GM19240 (cell line): ENCODE results near the gene PXK.
"Not testable (repeated sequence)": the region's sequence is repeated elsewhere in the genome, so short reads cannot be mapped to it uniquely, and the experiment has no call there.

Experiments used
- DNase-seq: peaks from one replicate; pipeline ENCODE4 v3.0.0; 2011; ENCODE audit warnings: low spot score; ENCODE audit not compliant: insufficient read length

The PXK gene

DNA sequence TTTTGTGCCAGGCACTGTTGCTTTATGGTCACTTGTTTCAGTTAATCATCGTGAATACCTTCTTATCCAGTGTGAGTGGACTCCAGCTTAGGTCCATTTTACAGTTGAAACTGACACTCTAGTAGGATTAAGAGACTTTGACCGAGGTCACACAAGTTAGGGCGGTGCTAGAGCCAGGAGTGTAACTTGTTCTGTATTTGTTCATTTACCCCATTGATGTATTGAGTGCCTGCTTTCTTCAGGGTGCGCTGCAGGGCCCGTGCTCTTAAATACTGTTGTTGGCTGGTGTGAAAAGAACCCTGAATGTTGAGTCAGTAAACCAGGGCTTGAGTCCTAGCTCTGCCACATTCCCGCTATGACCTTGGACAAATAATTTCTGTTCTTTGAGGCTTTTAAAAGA, 85.5 kb downstream of the PXK start:
- DNase-seq = no peak

DNA sequence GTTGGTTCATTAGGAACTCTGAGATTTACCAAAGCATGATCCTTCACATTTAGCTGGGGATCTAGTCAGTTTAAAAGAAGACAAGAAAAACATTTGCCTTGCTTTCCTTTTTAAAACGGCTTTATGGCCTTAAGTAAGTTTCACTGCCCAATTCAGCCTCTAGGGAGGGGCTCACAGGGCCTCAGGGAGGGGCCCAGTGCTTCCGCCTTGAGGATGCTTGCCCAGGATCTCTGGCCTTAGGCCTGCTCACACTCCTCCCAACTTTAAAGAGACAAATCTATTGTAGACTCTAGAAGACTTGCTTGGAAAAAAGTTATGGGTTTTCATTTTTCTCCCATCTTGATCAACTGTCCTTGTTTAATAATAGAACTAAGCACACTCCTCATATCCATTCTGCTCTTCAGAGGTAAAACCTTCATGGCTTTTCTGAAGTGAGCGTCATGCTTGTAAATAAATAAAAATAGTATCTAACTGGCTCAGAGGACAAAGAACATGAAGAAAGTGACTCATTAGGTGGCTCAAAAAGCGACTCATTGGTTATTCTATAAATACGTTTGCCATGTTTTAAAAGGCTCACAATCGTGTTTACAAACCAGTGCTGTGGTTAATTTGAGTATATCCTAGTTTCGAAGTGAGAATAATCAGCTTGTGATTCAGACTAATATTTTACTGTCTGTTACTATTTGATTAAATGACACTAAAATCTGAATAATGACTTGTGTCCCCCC, 87.3 kb downstream of the PXK start:
- DNase-seq = no peak

- DNase-seq = no peak
Measured at GRCh38 chr3:58421004-58421403, 88.3 kb downstream of the PXK start.

GRCh38 chr3:58422756-58423325, 90.1 kb downstream of the PXK start:
- no peak for DNase-seq

GRCh38 chr3:58424613-58425012, 91.9 kb downstream of the PXK start:
- no peak for DNase-seq

DNA sequence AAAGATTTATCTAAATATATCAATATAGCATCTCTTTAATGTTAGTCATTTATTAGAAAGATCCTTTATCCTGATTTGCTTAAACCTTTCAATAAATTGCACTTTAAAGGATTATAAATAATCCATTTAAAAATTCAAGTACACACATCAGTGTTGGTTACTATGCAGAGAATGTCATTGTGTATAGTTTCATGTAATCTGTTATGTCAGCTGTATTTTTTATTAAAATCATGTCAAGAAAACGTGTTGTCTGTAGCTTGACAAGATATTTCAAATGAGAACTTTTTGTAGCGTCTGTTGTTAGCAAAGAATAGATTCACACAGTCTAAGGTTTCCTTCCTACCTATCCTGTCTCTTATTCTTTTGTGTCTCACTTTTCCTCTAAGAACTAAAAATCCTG, 93.1 kb downstream of the PXK start:
- DNase-seq = no peak

DNA sequence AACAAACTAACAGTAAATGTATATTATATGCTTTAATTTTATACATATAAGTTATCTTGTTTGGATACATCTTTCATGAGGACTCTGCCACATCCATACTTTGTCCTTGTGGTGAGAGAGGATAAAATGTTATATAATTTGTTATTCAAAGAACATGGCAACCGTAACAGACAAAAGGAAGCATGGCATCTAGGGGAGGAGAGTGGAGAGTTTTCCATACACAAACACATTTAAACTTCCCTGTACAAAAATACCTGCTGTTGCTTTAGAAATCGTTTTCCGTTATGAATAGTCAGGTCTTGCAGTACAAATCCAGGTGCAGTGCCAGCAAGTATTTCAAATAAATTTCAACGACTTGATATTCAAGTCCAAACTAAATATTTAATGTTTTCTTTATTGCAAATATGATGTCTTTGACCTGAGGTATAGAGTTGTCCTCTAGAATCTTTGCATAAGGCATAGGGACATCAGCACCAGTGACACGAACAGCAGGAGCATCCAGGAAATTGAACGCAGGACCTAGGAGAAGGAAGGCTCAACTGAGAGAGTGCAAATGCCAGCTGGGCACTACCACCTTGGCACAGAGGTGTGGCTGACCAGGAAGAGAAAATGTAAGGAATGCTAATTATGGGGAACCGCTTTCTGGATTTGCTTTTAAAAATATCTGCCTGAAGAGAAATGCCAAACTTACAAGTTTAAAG, 95.1 kb downstream of the PXK start:
- no peak for DNase-seq

GRCh38 chr3:58429657-58430056, 97.0 kb downstream of the PXK start:
- DNase-seq = peak; percentile 14

DNA sequence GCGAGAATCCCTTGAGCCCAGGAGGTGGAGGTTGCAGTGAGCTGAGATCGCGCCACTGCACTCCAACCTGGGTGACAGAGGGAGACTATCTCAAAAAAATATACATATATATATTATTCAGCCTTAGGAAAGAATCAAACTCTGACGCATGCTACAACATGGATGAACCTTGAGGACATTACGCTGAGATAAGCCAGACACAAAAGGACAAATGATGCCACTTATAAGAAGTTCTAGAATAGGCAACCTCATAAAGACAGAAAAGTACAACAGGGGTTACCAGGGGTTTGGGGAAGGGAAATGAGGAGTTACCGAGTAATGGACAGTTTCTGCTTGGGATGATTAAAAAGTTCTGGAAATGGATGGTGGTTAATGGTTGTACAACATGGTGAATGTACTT, 100.2 kb downstream of the PXK start:
- no peak for DNase-seq

DNA sequence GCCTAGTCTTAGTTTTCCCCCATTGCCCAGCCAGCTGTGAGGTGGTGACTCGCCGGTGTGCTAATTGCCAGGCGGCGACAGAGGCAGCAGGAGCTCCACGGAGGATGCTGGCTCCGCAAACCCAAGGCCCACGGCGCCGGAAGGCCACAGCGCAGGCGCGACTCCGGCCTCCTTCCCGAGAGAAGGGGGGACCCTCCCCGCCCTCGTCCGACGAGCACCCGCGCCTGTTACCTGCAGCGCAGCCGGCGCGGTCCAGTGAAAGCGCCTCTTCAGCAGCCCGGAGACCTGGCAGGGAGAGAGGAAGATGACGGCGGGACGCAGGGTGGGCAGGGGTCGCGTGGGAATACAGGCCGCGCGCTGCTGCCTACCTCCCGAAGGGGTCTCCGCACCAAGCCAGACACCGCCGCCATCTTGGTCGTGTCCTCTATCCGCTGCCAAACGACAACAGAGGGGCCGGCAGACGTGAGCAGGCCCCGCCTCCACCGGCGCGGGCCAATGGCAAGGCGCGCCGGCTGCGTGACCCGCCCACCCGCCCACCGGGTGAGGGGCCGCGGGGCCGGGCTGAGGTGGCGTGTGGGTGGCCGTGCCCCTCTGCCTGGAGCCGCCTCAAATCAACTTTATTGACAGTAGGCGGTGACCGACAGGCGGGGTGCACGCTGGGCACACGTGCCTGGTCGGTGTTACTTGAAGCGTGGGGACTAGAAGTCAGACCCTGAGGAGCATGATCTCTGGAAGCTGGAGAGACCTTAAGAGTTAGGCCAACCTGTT, 100.9 kb downstream of the PXK start, which contains the start of gene PDHB:
PDHB (minus strand) TSS at position 433 of the 768 bp plus-strand sequence; CDS start at position 410, 23 bp downstream.
- DNase-seq = peak; percentile 79

GRCh38 chr3:58434168-58434504, 101.4 kb downstream of the PXK start:
- DNase-seq = no peak

DNA sequence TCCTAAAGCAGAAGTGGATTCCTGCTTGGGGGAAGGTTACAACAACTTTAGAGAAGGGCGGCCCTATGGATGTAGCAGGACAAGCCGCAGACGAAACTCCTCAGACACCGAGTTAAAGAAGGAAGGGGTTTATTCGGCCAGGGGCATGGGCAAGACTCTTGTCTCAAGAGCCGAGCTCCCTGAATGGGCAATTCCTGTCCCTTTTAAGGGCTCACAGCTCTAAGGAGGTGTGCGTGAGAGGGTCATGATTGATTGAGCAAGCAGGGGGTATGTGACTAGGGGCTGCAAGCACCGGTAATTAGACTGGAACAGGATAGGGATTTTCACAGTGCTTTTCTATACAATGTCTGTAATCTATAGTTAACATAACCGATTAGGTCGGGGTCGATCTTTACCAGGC, 101.8 kb downstream of the PXK start:
- DNase-seq = no peak

- no peak for DNase-seq
Measured at GRCh38 chr3:58434990-58435389, 102.3 kb downstream of the PXK start.

DNA sequence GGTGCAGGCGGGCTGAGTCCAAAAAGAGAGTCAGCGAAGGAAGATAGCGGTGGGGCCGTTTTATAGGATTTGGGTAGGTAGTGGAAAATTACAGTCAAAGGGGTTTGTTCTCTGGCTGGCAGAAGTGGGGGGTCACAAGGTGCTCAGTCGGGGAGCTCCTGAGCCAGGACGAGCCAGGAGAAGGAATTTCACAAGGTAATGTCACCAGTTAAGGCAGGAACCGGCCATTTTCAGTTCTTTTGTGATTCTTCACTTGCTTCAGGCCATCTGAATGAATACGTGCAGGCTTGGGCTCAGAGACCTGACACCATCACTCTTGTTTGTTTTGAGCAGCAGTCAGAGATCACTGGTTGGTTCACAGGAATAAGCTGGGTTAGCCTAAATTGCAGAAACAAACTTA, 104.6 kb downstream of the PXK start:
- DNase-seq = not testable (repeated sequence)

GRCh38 chr3:58440996-58441355, 108.3 kb downstream of the PXK start:
- not testable (repeated sequence) for DNase-seq

DNA sequence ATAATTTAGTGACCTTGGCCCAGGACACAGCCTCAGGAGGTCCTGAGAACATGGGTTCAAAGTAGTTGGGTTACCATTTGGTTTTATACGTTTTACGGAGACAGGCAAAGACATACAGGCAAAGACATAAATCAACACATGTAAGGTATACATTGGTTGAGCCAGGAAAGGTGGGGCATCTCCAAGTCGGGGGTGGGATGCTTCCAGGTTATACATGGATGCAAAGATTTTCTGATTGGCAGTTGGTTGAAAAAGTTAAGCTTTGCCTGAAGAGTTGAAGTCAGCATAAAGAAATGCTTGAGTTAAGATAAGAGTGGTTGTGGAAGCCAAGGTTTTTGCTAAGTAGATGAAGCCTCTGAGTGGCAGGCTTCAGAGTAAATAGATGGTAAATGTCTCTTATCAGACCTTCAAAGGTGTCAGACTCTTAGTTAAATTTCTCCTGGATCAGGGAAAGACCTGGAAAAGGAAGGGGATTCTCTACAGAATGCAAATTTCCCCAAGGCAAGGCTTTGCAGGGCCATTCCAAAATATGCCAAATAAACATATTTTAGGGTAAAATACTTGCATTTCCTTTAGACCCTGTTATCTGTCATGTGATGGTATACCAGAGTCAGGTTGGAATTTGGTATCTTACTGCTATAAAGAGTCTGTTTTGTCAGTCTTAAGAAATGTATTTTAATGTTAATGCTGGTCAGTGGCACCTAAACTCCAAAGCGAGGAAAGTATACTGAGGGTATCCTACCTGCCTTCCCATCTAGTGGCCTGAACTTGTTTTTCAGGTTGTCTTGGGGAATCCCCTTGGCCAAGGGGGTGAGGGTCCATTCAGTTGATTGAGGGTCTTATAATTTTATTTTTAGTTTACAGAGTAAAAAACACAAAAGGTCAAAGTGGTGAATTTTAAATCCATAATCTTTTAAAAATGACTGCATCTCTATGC, 109.1 kb downstream of the PXK start:
- DNase-seq = no peak

DNA sequence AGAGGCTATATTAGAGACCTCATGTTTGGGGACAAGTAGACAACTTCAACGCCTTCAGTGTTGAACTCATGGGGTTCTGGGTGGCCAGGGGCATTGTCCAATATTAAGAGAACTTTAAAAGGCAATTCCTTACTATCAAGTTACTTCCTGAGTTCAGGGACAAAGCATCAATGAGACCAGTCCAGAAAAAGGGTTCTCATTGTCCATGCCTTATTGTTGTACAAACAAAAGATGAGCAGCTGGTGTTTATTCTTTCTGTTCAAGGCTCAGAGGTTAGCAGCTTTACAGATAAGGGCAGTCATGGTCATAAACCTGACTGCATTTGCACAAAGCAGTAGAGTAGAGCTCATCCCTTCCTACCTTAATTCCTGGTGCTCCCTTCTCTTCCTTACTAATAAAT, 119.5 kb downstream of the PXK start:
- DNase-seq = no peak

DNA sequence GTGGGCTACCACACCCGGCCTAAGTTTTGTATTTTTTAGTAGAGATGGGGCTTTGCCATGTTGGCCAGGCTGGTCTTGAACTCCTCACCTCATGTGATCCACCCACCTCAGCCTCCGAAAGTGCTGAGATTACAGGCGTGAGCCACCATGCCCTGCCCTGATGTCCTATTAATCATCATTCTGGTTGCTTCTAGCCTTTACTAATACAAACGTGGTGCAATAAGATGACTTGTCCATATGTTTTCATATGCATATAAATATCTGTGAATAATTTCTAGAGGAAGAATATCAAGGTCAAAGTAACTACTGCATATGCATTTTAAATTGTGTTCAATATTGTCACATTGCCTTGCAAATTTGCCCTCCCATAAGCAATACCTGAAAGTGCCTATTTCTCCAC, 126.5 kb downstream of the PXK start:
- DNase-seq = no peak

DNA sequence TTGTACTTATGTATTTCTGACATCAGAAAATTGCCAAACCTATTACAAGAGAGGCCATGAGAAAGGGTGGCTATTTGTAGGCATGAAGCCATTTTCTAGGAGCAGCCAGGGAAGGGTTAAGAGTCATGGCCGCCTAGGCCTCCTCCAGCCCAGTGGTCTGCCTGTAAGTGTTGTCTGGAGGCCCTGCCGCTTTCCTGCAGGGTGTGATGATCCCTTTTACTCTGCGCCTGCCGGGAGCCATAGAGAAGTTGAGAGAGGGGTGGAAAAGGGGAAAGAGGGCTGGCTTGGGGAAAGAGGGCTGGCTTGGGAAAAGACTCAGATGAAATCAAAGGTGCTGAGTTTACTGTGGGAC, 130.1 kb downstream of the PXK start:
- no peak for DNase-seq

DNA sequence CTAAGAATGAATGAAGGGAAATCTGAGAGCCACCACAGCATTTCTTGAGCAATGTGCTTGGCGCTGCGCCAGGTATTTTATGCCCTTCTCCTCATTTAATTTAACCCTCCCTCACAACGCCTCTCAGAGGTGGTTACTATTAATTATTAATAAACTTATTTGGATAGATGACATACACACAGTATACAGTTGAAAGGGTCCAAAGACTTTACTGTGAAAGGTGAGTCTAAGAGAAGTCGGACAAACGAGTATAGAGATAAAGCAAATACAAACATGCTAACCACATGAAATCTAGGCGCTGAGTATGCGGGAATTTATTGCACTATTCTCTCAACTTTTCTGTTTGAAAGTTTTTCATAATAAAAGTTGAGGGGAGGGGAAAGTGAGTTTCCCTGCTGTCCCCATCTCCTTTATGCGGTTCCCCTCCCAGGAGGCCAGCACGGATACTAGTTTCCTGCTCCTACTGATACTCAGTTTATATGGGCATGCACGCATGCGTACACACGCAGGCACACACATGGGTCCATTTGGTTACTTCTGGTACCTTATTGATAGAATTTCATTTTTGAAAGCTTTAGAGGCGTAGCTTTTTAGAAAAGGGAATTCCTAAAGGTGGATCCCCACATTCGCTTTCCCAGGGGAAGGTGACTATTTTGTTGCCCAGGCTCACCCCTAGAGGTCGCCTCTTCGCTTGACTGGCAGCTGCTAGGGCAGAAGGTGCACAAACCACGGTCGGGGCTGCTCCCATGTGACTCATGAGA, 130.7 kb downstream of the PXK start:
- peak; percentile 78 for DNase-seq

DNA sequence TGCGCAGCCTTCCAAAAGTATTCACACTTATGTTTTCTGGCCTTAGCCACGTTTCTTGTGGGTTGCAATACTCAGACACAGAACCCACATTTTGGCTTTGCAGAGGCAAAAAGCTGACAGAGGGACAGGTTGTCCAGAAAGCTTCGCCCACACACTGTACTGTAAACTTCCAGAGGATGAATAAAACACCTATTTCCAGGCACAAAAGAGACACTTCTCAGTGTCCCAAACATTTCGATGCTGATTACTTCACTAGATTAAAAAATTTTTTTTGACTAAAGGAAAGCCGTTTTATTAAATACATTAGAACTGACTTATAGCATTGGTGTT, 131.2 kb downstream of the PXK start:
- DNase-seq = no peak
